H1 (cell line): ENCODE measurements around the gene ATP7A. TPM values are rescaled to one million over a fixed set of nuclear protein-coding genes. Genes with fewer than 3 reads are reported as not detected.

Experiments
- CTCF ChIA-PET: fragments of 300-600 bp; sonication (Branson Sonifier 250); formaldehyde crosslinking; loops from one replicate; lab custom pipeline; 2021; ENCODE audit not compliant: partially characterized antibody; lab: Charles Lee
- POLR2A ChIA-PET: fragments of 300-600 bp; sonication (Branson Sonifier 250); formaldehyde crosslinking; loops from one replicate; lab custom pipeline; 2021; ENCODE audit warnings: inconsistent platforms; ENCODE audit not compliant: partially characterized antibody; lab: Charles Lee
- DNase-seq, 2 experiments: peaks; one replicate each; pipeline versions ENCODE4 v3.0.0 to v3.0.0-alpha.2; 2010 to 2022; ENCODE audit warnings: low spot score in 2 of 2, low read depth in 1 of 2, mixed read lengths in 1 of 2
- FAIRE-seq: peaks from 2 replicates; lab custom pipeline; 2011; peaks lifted over from hg19 to GRCh38; lab: Jason Lieb, UNC
- H2AFZ ChIP-seq: 2 replicates; pipeline ENCODE4 v1.8.1; 2012; ENCODE audit warnings: low read length, inconsistent platforms
- H2AK5ac ChIP-seq: 2 replicates; pipeline ENCODE4 v1.6.1; 2013; ENCODE audit warnings: low read depth, low read length
- H2BK120ac ChIP-seq: replicated peaks from 2 replicates; pipeline ENCODE3; 2013; ENCODE audit warnings: low read depth, low read length, inconsistent platforms
- H2BK12ac ChIP-seq: 2 replicates; pipeline ENCODE4 v1.6.1; 2013; ENCODE audit warnings: low read depth, low read length
- H2BK15ac ChIP-seq: 2 replicates; pipeline ENCODE4 v1.6.1; 2013; ENCODE audit warnings: low read length
- H2BK20ac ChIP-seq: 2 replicates; pipeline ENCODE4 v1.6.1; 2013; ENCODE audit warnings: low read length
- H2BK5ac ChIP-seq: 2 replicates; pipeline ENCODE4 v1.6.1; 2013; ENCODE audit warnings: low read depth, low read length
- H3K14ac ChIP-seq: 2 replicates; pipeline ENCODE4 v1.6.1; 2013; ENCODE audit warnings: inconsistent platforms; ENCODE audit not compliant: insufficient read length
- H3K18ac ChIP-seq: 2 replicates; pipeline ENCODE4 v1.6.1; 2013; ENCODE audit warnings: low read length; ENCODE audit errors: extremely low read depth
- H3K23ac ChIP-seq: 2 replicates; pipeline ENCODE4 v1.6.1; 2013; ENCODE audit warnings: inconsistent platforms; ENCODE audit not compliant: insufficient read length
- H3K23me2 ChIP-seq: 2 replicates; pipeline ENCODE4 v1.6.1; 2013; ENCODE audit warnings: low read depth, low read length
- H3K27ac ChIP-seq: 2 replicates; pipeline ENCODE4 v1.6.1; 2011; ENCODE audit warnings: low read depth, low read length, inconsistent platforms
- H3K27me3 ChIP-seq, 4 experiments: replicated peaks in 1 of 4; 1 replicate in 1 of 4; 2 replicates in 3 of 4; pipeline versions ENCODE4 v1.6.1 to v1.8.1; 2011 to 2013; ENCODE audit warnings: low read length in 3 of 4, mild to moderate bottlenecking in 3 of 4, inconsistent platforms in 2 of 4, mixed read lengths in 2 of 4, moderate library complexity in 1 of 4; ENCODE audit not compliant: control insufficient read depth in 3 of 4, insufficient read depth in 3 of 4; ENCODE audit errors: extremely low read depth in 1 of 4
- H3K36me3 ChIP-seq, 4 experiments: 2 replicates each; pipeline versions ENCODE4 v1.6.1 to v1.8.1; 2011 to 2013; ENCODE audit warnings: mild to moderate bottlenecking in 4 of 4, low read length in 3 of 4, moderate library complexity in 2 of 4, control low read depth in 1 of 4, inconsistent platforms in 1 of 4; ENCODE audit not compliant: insufficient read depth in 4 of 4, control insufficient read depth in 2 of 4
- H3K4ac ChIP-seq: replicated peaks from 2 replicates; pipeline ENCODE3; 2013; ENCODE audit warnings: low read length, low read depth, mixed read lengths, inconsistent platforms; ENCODE audit not compliant: insufficient read length
- H3K4me1 ChIP-seq, 4 experiments: replicated peaks in 1 of 4; 1 replicate in 1 of 4; 2 replicates in 3 of 4; pipeline versions ENCODE4 v1.6.1 to v1.8.1; 2011 to 2013; ENCODE audit warnings: low read length in 3 of 4, inconsistent platforms in 2 of 4, mixed read lengths in 1 of 4; ENCODE audit not compliant: insufficient read depth in 4 of 4, control insufficient read depth in 3 of 4
- H3K4me2 ChIP-seq, 2 experiments: 2 replicates each; pipeline versions ENCODE4 v1.6.1 to v1.8.1; 2011 to 2013; ENCODE audit warnings: low read depth in 2 of 2, low read length in 2 of 2, control low read depth in 1 of 2, inconsistent platforms in 1 of 2, mild to moderate bottlenecking in 1 of 2; ENCODE audit not compliant: insufficient read depth in 1 of 2
- H3K4me3 ChIP-seq, 4 experiments: fragments of 200-600, 300-600 bp in 1 of 4; sonication (generic), shearing (Covaris generic), sonication (Bioruptor Twin) in 1 of 4; 2 replicates each; pipeline versions ENCODE4 v1.5.1 to v1.8.1; 2011 to 2016; ENCODE audit warnings: low read length in 4 of 4, low read depth in 3 of 4, control low read depth in 2 of 4, inconsistent platforms in 2 of 4, mild to moderate bottlenecking in 2 of 4, mixed read lengths in 1 of 4, moderate library complexity in 1 of 4; ENCODE audit not compliant: insufficient read depth in 2 of 4; ENCODE audit errors: extremely low read depth in 1 of 4
- H3K56ac ChIP-seq: replicated peaks from 2 replicates; pipeline ENCODE3; 2013; ENCODE audit warnings: low read depth, mild to moderate bottlenecking, mixed read lengths, low read length, inconsistent platforms; ENCODE audit not compliant: insufficient read length
- H3K79me1 ChIP-seq: 2 replicates; pipeline ENCODE4 v1.6.1; 2013; ENCODE audit warnings: low read depth, low read length, control low read depth
- H3K79me2 ChIP-seq, 2 experiments: 2 replicates each; pipeline versions ENCODE4 v1.6.1 to v1.8.1; 2012 to 2013; ENCODE audit warnings: low read length in 2 of 2, mild to moderate bottlenecking in 2 of 2, inconsistent platforms in 1 of 2; ENCODE audit not compliant: insufficient read depth in 2 of 2, control insufficient read depth in 1 of 2
- H3K9ac ChIP-seq, 4 experiments: replicated peaks in 1 of 4; 1 replicate in 1 of 4; 2 replicates in 3 of 4; pipeline versions ENCODE4 v1.6.1 to v1.8.1; 2011 to 2013; ENCODE audit warnings: low read depth in 3 of 4, low read length in 3 of 4, control low read depth in 2 of 4, mild to moderate bottlenecking in 2 of 4, moderate library complexity in 2 of 4, inconsistent platforms in 1 of 4; ENCODE audit errors: extremely low read depth in 1 of 4
- H3K9me3 ChIP-seq, 2 experiments: 2 replicates each; pipeline versions ENCODE4 v1.6.1 to v1.8.1; 2012 to 2013; ENCODE audit warnings: mild to moderate bottlenecking in 2 of 2, moderate library complexity in 2 of 2, control low read depth in 1 of 2, inconsistent platforms in 1 of 2, low read depth in 1 of 2, low read length in 1 of 2, mixed read lengths in 1 of 2; ENCODE audit not compliant: insufficient read depth in 2 of 2
- H4K20me1 ChIP-seq, 2 experiments: replicated peaks in 1 of 2; 2 replicates each; pipeline versions ENCODE3 to v1.8.1; 2011 to 2013; ENCODE audit warnings: inconsistent platforms in 2 of 2, low read length in 2 of 2, mild to moderate bottlenecking in 1 of 2; ENCODE audit not compliant: insufficient read depth in 2 of 2, control insufficient read depth in 1 of 2
- H4K5ac ChIP-seq: 2 replicates; pipeline ENCODE4 v1.6.1; 2013; ENCODE audit warnings: low read length, low read depth, mixed read lengths, inconsistent platforms; ENCODE audit not compliant: insufficient read length
- H4K8ac ChIP-seq: 2 replicates; pipeline ENCODE4 v1.8.0; 2013; ENCODE audit warnings: mild to moderate bottlenecking, moderate library complexity, low read length, inconsistent platforms; ENCODE audit not compliant: insufficient read depth; ENCODE audit errors: extremely low read depth
- H4K91ac ChIP-seq: replicated peaks from 2 replicates; pipeline ENCODE3; 2013; ENCODE audit warnings: low read length, mixed read lengths, inconsistent platforms; ENCODE audit not compliant: insufficient read length
- EP300 ChIP-seq, 2 experiments: IDR thresholded peaks; 1 replicate in 1 of 2; 2 replicates in 1 of 2; pipeline ENCODE4 v1.6.1; 2011 to 2012; ENCODE audit warnings: low read depth in 2 of 2, low read length in 2 of 2, mild to moderate bottlenecking in 2 of 2, borderline replicate concordance in 1 of 2, inconsistent platforms in 1 of 2, moderate library complexity in 1 of 2
- POLR2A ChIP-seq, 2 experiments: IDR thresholded peaks; 1 replicate in 1 of 2; 2 replicates in 1 of 2; pipeline ENCODE4 v1.6.1; 2011; ENCODE audit warnings: low read depth in 2 of 2, low read length in 2 of 2, mild to moderate bottlenecking in 2 of 2; ENCODE audit errors: control extremely low read depth in 1 of 2
- RAD21 ChIP-seq, 2 experiments: IDR thresholded peaks in 1 of 2; conservative IDR thresholded peaks in 1 of 2; 2 replicates each; pipeline ENCODE4 v1.6.1; 2011; ENCODE audit warnings: low read depth in 2 of 2, low read length in 2 of 2, improper control_type of control experiment in 1 of 2, inconsistent platforms in 1 of 2, mild to moderate bottlenecking in 1 of 2, moderate library complexity in 1 of 2
- SIRT6 ChIP-seq: IDR thresholded peaks from one replicate; pipeline ENCODE4 v1.7.1; 2012; ENCODE audit warnings: low read length, inconsistent platforms
- TCF12 ChIP-seq: IDR thresholded peaks from 2 replicates; pipeline ENCODE4 v1.6.1; 2011; ENCODE audit warnings: low read depth, mild to moderate bottlenecking, low read length
- TEAD4 ChIP-seq: IDR thresholded peaks from 2 replicates; pipeline ENCODE4 v1.6.1; 2012; ENCODE audit warnings: low read depth, low read length, inconsistent platforms, mixed read lengths
- WGBS, 2 experiments: shearing (Covaris generic) in 1 of 2; methylation state at CpG; one replicate each; pipeline versions ENCODE4 v1.1.6 to v1.1.7; 2013 to 2015; ENCODE audit warnings: low lambda C conversion rate in 2 of 2, mixed read lengths in 2 of 2, inconsistent platforms in 1 of 2, low coverage in 1 of 2, missing lambda C conversion rate in 1 of 2; ENCODE audit not compliant: insufficient replicate concordance in 2 of 2, insufficient coverage in 1 of 2, insufficient read length in 1 of 2; ENCODE audit errors: extremely low coverage in 1 of 2, missing lambda C conversion rate in 1 of 2; 5-methylcytosine and 5-hydroxymethylcytosine counted together
- polyA plus RNA-seq, 7 experiments: library from polyadenylated mRNA; depleted of rRNA in 3 of 7; stranded (reverse) in 5 of 7; unstranded in 2 of 7; fragments of >200 nt in 5 of 7; fragments of 200-250 nt in 2 of 7; gene quantifications; 1 replicate in 5 of 7; 2 replicates in 1 of 7; 4 replicates in 1 of 7; pipeline versions ENCODE4 v1.2.1 to v1.2.3, GENCODE V29; 2011 to 2013; ENCODE audit warnings: missing spikeins in 2 of 7, mixed read lengths in 2 of 7
- total RNA-seq: library from RNA; stranded (reverse); fragmentation: NEBNext Ultra II Directional; extraction: Animal tissue kit (Norgen Biotek cat#: 25700); gene quantifications from 2 replicates; pipeline ENCODE4 v1.2.1, GENCODE V29; 2021
- TF ChIP-seq, protein P1 (sequence below), 3 experiments: IDR thresholded peaks; 1 replicate in 2 of 3; 2 replicates in 1 of 3; pipeline versions ENCODE4 v1.5.1 to v1.6.1; 2011; ENCODE audit warnings: low read length in 3 of 3, mild to moderate bottlenecking in 3 of 3, inconsistent platforms in 2 of 3, low read depth in 1 of 3, moderate library complexity in 1 of 3; ENCODE audit not compliant: insufficient read depth in 1 of 3; ENCODE audit errors: control extremely low read depth in 1 of 3

Gene ATP7A
- total and polyA plus RNA-seq, 2 of the 8 experiments (the other 6 are each of a cell fraction or from before 2014, with no cell fraction given), result 0.73 to 2.8 TPM

DNA sequence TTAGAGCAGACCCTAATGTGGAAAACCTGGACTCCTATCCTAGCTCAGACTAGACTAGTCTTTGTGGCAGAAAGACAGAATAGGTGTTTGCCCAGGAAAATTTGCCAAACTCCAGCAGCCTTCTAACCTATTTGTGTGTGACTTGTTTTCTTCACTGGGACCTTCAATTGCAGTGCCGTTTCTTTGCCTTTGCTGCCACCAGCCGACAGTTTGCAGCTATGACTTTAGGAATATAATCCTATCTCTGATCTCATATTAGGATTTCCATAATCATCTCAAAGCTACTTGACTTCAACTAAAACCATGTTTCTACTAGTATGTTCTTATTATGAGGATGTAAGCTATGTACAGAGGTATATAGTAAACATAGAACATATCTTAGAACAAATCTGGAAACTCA lies 119.2 kb downstream of the ATP7A start:
- Histone ChIP-seq H3K27me3 (no peaks in the 10 kb centered on the region), H4K20me1 (no peaks in the 10 kb centered on the region), H3K9ac (no peak overlapping the region), H2AK5ac (no peak overlapping the region), H4K5ac (no peak overlapping the region), H3K56ac (no peak overlapping the region), H2AFZ (no peak overlapping the region), H4K91ac (no peak overlapping the region), H3K14ac (no peak overlapping the region), H3K27ac (no peak overlapping the region), H3K36me3 (no peaks in the 10 kb centered on the region), H2BK15ac (no peak overlapping the region), H2BK5ac (no peak overlapping the region), H2BK120ac (no peak overlapping the region), H3K4me1 (no peaks in the 10 kb centered on the region), H2BK12ac (no peak overlapping the region), H3K4me3 (no peak overlapping the region), H3K18ac (no peak overlapping the region), H3K79me2 (no peaks in the 10 kb centered on the region), H3K4ac (no peak overlapping the region), H3K9me3 (no peaks in the 10 kb centered on the region), H2BK20ac (no peak overlapping the region), H4K8ac (no peak overlapping the region), H3K23me2 (no peaks in the 10 kb centered on the region), H3K23ac (no peak overlapping the region), H3K4me2 (no peak overlapping the region), H3K79me1 (no peaks in the 10 kb centered on the region)
- TF ChIP-seq RAD21 (IDR thresholded peaks at IDR 0.05 in 1 of 2, conservative IDR thresholded peaks at IDR 0.05 in 1 of 2; ENCODE audit: low read depth in 2 of 2, low read length in 2 of 2) (peak; percentile 74 to 77), SIRT6 (no peak), TCF12 (no peak), TEAD4 (no peak), POLR2A (IDR thresholded peaks at IDR 0.05; ENCODE audit: control extremely low read depth in 1 of 2, low read depth in 2 of 2, low read length in 2 of 2) (no peak), EP300 (IDR thresholded peaks at IDR 0.05; ENCODE audit: borderline replicate concordance in 1 of 2, low read depth in 2 of 2, low read length in 2 of 2) (no peak)
- TF ChIP-seq, protein P1, sequence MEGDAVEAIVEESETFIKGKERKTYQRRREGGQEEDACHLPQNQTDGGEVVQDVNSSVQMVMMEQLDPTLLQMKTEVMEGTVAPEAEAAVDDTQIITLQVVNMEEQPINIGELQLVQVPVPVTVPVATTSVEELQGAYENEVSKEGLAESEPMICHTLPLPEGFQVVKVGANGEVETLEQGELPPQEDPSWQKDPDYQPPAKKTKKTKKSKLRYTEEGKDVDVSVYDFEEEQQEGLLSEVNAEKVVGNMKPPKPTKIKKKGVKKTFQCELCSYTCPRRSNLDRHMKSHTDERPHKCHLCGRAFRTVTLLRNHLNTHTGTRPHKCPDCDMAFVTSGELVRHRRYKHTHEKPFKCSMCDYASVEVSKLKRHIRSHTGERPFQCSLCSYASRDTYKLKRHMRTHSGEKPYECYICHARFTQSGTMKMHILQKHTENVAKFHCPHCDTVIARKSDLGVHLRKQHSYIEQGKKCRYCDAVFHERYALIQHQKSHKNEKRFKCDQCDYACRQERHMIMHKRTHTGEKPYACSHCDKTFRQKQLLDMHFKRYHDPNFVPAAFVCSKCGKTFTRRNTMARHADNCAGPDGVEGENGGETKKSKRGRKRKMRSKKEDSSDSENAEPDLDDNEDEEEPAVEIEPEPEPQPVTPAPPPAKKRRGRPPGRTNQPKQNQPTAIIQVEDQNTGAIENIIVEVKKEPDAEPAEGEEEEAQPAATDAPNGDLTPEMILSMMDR (IDR thresholded peaks at IDR 0.05; ENCODE audit: control extremely low read depth in 1 of 3, insufficient read depth in 1 of 3, low read depth in 1 of 3, low read length in 3 of 3), result peak in 2 of 3 experiments; percentile 6 to 34; a peak in 1 of 4 replicates
- peak; percentile 63 for FAIRE-seq
- CTCF ChIA-PET, result interaction anchor here (0.6 to 2.3 kb wide), 12 partner anchors 9 to 1576 kb away, joined by 3 to 8 read pairs (median 3); partner anchors contain the start of gene ATP7A
- WGBS, 2 experiments, result 52% methylated on average over 2 of the region's 2 CpGs; no CpG with 5 or more reads in 1 of the 2 experiments
- POLR2A ChIA-PET, result interaction anchor here (0.6 kb wide), 1 partner anchor 38 kb away, joined by 3 read pairs; no protein-coding TSS in a partner anchor
- no peak for DNase-seq
